Urothelium cell line (cell line): ENCODE data around the gene SET.
A peak's percentile ranks its signal among the peaks of the same experiment; 100 is the strongest.
"Not testable (repeated sequence)": the region's sequence is repeated elsewhere in the genome, so short reads cannot be mapped to it uniquely, and the experiment has no call there.

Experiments
- DNase-seq: peaks from one replicate; pipeline ENCODE4 v3.0.0; 2011; ENCODE audit warnings: low spot score, mixed read lengths
- FAIRE-seq: peaks from 2 replicates; lab custom pipeline; 2011; peaks lifted over from hg19 to GRCh38; lab: Jason Lieb, UNC

The SET gene

DNA sequence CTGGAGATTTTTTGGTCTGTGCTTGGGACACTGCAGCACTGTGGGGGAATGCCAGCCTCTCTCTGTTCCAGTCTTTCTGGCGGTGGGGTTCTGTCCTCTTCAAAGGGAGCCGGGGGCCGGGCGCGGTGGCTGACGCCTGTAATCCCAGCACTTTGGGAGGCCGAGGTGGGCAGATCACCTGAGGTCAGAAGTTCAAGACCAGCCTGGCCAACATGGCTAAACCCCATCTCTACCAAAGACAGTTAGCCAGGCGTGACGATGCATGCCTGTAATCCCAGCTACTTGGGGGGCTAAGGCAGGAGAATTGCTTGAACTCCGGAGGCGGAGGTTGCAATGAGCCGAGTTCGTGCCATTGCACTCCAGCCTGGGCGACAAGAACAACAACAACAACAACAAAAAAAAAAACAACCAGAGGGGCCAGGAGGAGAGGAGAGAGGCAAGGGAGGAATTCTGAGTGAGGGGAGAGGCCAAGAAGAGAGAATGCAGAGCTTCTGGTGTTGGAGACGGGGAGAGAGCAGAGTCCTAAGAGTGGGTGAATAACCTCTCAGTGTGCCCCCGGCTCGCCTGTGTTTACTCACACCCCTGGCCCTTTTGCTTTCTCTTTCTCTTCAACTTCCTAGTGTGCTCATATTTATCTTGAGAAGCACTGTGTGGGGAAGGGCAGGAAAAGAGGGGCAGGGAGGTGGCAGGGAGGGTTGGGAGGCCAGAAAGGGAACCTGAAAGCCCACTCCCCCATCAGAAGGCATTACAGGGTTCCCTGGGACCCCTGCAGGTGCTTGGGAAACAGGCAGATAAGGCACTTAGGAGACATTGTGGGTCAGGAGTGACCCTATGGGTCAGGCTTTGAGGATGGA, 3.2 kb upstream of the SET start:
- FAIRE-seq (no peak), DNase-seq (no peak)

DNA sequence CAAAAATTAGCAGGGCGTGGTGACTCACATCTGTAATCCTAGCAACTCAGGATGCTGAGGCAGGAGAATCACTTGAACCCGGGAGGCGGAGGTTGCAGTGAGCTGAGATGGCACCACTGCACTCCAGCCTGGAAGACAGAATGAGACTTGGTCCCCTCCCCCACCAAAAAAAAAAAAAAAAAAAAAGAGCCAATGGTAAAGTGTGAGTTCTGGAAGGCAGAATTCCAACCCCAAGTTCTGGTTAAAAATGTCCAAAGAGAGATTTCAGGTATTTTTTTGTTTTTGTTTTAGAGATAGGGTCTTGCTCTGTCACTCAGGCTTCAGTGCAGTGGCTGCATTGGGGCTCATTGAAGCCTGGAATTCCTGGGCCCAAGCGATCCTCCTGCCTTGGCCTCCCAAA, 1.6 kb upstream of the SET start:
- no peak for FAIRE-seq

DNA sequence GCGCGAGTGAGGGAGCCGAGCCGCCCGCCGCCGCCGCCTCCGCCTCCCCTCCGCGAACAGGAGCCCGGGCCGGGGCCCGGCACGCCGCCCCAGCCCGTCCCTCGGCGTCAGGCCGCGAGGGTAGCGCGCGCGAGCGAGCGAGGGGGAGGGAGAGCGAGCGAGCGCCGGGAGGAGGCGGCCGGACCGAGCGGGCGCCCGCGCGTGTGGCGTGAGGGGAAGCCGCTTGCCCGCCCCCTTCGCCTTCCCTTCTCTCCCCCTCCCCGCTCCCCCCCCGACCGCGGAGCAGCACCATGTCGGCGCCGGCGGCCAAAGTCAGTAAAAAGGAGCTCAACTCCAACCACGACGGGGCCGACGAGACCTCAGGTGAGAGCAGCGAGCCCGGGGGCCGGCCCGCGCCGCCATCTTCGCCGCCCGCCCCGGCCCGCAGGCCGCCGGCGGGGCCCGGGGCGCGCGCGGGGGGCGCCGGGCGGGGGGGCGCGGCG, 312 bp downstream of the SET start:
- FAIRE-seq (no peak), DNase-seq (peak; percentile 62)

More for the DNA sequence above, 1.6 kb upstream of the SET start:
- no peak for DNase-seq

DNA sequence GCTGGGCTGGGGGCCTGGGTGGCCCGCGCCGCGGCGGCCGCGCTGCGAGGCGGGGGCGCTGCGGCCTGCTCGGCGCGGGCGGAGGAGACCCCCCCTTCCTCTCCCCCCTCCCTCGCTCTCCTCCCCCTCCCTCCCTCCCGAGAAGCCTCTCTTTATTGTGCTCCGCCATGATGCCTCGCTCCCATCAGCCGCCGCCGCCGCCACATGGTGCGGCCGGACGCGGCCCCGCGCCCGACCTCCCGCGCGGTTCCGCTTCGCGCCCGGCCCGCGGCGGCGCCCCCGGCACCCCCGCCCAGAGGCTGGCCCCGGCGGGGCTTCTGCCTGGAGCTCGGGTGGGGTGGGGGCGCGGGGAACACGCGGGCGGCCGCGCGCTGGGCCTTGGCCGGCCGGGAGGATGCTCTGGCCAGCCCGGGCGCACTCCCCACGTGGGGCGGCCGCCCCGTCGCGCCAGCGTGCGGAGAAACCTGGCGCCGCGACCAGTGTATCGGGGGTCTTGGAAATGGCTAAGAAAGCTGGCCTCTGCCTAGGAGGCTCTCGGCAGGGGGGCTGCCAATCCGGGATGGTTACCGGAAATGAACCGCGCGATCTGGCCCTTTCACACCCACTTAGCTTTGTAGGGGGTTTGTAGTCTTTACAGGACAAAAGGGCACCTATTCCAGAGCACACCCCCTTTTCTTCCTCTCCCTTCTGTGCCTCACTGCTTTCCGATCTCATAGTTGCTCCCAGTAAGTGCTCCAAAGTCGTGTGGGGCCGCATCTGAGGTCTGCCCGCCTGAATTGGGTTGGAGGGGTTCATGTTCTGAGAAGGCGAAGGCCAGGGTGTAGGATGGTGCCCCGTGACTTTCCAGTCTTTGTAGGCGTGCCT, 1.0 kb downstream of the SET start:
- FAIRE-seq, result no peak
- peak; percentile 72 for DNase-seq

DNA sequence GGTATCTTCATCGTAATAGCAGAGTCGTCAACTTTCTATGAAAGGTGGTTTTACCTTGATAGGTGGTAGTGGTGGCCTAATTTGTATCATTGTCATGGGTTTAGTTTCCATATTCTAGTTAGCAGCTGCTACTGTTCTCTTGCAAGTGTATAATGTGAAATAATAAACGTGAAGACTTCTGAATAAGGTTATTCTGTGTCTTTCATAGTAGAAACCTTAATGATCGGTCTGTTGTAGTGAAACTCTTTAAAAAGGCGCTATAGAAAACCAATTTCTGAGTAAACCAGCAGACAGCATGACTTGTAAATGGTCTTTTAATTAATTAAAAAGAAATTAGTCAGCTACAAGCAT, 1.6 kb downstream of the SET start:
- no peak for DNase-seq
- FAIRE-seq, result no peak

DNA sequence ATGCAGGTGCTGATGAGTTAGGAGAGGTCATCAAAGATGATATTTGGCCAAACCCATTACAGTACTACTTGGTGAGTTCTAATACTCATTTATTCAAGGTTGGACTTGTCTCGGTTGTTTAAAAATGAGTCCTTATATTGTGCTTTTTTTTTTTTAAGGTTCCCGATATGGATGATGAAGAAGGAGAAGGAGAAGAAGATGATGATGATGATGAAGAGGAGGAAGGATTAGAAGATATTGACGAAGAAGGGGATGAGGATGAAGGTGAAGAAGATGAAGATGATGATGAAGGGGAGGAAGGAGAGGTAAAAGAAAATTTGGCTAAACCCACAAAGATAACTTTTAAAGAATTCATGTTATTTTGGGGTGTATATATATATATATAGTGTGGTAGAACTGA, 4.7 kb downstream of the SET start:
- not testable (repeated sequence) for FAIRE-seq, DNase-seq

DNA sequence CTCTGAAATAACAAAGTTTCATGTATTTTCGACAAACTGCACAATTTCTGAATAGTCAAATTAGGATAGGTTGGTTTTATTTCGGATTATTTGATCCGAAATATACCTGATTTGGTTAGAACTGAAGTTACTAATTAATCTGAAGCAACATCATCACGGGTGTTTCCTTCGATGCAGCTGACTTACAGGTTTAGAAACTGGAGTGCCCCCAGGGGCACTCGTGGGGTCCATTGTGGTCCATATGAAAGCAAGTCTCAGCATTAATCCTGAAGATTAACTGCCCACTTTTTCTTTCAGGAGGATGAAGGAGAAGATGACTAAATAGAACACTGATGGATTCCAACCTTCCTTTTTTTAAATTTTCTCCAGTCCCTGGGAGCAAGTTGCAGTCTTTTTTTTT, 5.3 kb downstream of the SET start:
- no peak for DNase-seq
- FAIRE-seq, result no peak

DNA sequence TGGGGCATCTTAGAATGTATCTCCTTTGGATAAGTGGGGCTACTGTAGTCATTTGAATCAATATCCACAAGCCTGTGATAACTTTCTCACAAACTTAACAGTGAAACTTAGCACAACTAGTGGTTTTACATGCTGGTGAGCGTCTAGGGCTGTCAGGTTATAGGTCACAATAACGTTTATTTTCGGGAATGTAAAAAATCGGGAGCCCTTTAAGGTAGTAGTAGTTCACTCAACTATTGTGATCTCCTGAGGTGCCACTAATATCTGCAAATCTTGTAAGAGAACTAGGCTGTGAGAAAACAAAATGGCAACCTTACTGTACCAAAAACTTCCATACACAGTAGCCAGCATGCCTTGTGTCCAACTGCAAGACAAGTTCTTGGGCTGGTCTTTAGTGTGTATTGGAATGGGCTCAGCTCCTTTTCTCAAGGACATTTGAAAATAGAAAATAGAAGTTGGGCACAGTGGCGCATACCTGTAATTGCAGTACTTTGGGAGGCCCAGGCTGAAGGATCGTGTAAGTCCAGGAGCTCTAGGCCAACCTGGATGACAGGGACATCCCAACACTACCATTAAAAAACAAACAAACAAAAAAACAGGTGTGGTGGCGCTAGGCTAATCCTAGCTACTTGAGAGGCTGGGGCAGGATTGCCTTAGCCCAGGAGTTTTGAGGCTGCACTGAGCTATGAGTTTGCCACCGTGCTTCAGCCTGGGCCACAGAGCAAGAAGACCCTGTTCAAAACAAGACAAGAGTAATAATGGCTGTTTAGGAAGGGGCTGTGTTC, 8.1 kb downstream of the SET start:
- FAIRE-seq (no peak), DNase-seq (no peak)

DNA sequence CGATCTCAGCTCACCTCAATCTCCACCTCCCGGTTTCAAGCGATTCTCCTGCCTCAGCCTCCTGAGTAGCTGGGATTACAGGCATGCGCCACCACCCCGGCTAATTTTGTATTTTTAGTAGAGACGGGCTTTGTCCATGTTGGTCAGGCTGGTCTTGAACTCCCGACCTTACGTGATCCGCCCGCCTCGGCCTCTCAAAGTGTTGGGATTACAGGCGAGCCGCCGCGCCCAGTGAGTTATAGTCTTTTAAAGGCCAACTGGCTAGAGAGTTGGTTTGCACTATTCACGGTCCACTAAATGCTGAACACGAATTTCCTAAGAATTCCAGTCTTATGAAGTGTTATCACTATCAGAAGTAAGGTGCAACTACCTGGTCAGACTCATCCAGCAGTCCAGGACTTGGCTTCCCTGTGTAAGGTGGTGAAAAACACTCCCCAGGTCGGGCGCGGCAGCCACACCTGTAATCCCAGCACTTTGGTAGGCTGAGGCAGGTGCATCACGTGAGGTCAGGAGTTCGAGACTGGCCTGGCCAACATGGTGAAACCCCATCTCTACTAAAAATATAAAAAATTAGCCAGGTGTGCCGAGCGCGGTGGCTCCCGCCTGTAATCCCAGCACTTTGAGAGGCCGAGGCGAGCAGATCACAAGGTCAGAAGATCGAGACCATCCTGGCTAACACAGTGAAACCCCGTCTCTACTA, 10.2 kb downstream of the SET start:
- not testable (repeated sequence) for FAIRE-seq, DNase-seq

DNA sequence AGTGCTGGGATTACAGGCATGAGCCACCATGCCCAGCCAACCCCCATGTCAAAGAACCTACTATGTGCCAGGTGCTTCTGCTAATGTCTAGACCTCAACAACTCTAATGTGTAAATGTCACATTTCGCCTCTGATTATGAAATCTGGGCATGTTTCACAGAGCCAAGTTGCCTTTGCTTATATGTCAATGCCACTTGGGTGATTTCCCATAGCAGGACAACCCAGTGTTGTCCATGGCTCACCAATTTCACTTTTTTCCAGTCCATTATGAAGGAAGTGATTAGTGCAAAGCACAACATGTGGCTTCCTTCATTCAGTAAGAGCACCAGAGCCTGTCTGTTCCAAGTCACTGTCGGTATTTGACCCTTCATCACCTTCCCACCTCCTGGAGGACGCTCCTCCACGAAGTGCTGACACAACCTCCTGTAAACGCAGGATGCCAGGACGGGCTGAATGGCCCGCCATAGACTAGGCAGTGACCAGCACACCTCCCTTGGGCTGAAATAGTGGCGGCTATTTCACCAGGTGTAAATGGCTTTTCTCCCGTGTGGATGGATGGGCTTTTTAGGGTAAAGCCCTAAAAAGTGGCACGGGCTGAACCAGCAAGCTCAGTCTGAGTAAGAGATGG, 12.3 kb downstream of the SET start:
- no peak for DNase-seq
- no peak for FAIRE-seq

DNA sequence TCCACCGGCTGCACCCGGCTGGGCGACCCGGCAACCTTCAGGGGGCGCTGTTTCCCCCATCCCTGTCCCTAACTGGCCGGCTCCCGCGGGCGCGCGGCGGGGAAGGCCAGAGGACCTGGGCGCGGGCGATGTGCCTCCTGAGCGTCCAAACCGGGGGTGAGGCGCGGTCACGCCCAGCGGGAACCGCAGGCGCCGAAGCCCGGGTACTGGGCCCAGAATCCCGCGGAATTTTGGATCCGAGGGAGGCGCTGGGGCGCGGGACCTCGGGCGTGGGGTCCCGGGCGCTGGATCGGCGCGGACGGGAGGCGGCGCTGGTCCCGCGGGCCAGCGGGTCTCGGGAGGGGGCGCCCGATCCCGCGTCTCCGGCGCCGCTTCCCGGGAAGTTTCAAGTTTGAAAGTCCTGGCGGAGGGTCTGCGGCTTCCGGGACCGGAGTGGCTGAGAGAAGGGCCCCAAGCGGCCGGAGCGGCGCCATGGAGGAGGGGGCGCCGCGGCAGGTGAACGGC, 13.5 kb downstream of the SET start, which contains the start of gene PKN3:
Gene PKN3 (plus strand): TSS at position 59 of the 504 bp plus-strand sequence. CDS start 413 bp downstream, at position 472.
- FAIRE-seq, result no peak

DNA sequence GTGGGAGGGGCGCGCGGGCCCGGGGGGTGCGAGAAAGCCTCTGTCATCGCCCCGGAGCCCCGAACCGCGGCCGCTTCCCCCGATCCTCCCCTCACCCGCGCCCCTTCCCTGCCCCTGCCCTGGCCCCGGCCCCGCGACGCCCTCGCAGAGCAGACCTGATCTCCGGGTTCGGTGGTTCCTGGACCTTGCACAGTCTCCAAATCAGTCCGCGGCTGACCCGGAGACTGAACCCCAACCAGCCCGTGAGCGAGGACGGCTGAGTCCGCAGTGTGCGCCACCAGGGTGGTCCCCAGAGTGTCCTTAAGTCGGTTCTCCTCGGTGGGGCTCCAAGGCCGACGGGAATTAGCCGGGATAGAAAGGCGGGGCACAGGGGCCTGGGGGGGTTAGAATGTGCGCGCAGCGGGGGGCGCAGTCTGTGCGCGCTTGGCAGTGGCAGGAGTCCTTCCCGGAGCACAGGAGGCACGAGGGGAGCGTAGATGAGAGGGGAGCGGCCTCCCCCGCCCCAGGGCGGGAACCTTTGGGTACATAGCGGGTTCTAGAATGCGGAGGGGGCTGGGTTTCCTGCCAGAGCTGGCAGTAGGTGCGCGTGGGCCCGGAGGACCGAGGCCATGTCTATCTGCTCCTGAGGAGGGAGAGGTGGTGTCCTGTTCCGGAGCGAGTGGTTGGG, 14.1 kb downstream of the SET start:
- peak; percentile 22 for DNase-seq

More for the DNA sequence above, 13.5 kb downstream of the SET start, which contains the start of gene PKN3:
- peak; percentile 92 for DNase-seq

DNA sequence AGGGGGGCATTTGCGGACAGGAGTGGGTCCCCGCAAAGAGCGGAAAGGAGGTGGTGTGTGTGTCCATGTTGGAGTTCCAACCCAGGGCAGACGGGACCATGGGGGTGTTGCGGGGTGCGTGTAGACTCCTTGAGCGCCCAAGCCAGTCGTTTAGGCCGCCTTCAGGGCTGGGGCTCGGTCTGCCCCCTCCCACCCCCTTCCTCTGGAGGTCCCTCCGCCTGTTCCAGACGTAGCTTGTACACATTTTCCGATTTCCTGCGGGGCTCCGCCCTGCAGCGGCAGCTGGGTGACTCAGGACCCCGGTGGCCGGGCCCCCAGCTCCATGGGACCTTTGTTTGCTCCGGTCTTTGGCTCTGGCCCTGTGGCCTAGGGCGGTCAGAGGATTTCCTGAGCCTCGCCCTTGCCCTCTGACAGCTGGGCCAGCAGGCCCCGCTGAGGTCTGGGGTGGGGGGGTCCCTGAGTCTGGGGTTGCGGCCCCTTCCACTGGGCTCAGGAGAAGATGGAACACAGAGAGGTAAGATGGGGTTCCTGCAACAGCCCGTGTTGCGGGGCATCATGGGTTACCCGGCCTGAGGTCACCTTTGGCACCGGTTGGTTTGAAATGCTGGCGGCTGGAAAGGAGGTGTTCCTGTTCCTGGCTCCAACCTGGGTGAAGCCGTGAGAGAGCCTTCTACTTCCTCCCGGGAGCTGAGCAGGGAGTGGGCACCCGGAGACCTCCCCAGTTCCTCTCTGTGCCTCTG, 14.8 kb downstream of the SET start:
- DNase-seq (no peak), FAIRE-seq (no peak)

More for the DNA sequence above, 14.1 kb downstream of the SET start:
- no peak for FAIRE-seq

DNA sequence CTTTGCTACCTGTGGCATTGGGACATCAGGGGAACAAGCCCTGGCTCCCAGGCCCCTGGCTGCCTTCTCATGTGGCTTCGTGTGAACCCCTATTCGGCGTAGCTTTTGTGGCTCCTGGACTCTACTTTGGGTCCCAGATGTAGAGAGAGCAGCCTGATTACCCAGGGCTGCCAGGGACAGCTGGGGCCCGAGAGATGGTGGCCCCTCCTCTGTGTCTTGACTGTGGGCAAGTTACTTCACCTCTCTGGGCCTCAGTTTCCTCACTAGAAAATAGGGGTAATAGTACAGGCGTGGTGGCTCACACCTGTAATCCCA, 15.3 kb downstream of the SET start:
- DNase-seq, result no peak
- no peak for FAIRE-seq

DNA sequence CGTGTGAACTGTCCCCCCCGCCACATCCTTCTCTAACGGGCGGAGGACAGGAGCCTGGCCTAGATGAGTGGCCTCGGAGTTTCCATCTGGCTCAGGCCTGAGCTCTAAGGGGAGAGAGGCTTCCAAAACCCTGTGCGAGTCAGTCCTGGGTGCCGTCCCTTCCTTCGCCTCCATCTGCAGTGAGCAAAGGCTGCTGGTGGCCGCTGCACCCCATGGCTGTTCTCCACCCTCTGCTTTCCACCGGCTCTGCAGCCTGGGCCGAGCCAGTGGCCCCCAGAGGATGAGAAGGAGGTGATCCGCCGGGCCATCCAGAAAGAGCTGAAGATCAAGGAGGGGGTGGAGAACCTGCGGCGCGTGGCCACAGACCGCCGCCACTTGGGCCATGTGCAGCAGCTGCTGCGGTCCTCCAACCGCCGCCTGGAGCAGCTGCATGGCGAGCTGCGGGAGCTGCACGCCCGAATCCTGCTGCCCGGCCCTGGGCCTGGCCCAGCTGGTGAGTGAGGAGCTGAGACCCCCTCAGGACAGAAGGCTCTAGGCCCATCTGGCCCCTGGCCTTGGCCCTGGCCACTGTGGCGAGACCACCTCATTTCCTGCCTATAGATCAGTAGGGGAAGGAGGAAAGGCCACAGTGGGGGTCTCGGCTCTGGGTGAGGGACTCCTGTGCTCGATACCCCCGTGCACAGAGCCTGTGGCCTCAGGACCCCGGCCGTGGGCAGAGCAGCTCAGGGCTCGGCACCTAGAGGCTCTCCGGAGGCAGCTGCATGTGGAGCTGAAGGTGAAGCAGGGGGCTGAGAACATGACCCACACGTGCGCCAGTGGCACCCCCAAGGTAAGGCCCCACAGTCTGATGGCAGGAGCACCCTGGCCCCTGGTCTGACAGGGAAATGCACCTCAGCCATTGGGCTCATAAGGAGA, 16.3 kb downstream of the SET start:
- FAIRE-seq, result no peak
- no peak for DNase-seq

DNA sequence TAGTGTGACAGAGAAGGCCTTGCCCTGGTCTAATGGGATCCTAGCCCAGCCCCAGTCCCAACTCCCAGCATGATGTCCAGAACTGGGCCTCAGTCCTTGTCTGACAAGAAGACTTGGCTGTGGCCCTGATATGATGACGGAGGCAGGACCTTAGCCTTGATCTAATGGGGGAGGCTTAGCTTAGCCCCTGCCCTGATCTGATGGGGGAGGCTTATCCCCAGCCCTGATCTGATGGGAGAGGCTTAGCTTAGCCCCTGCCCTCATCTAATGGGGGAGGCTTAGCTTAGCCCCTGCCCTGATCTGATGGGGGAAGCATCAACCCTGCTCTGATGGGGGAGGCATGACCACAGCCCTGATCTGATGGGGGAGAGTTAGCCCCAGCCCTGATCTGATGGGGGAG, 17.0 kb downstream of the SET start:
- FAIRE-seq (no peak), DNase-seq (no peak)

DNA sequence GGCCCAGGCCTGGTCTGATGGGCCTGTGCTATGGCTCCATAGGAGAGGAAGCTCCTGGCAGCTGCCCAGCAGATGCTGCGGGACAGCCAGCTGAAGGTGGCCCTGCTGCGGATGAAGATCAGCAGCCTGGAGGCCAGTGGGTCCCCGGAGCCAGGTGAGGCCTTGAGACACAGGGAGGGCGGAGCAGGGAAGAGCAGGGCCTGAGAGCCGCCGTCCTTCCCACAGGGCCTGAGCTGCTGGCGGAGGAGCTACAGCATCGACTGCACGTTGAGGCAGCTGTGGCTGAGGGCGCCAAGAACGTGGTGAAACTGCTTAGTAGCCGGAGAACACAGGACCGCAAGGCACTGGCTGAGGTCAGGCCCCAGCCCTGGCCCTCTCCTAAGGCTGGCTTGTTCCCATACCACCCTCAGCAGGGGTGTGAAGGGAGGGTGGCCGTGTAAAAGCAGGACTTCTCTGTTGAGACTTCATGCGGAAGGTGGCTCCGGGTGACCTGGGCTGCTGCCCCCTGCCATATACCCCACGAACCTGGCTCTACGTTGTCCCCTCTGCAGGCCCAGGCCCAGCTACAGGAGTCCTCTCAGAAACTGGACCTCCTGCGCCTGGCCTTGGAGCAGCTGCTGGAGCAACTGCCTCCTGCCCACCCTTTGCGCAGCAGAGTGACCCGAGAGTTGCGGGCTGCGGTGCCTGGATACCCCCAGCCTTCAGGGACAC, 17.8 kb downstream of the SET start:
- DNase-seq, result no peak
- FAIRE-seq, result no peak
